Measurements from ENCODE around the gene SPOCK3. TPM values are rescaled to one million over a fixed set of nuclear protein-coding genes. Genes with fewer than 3 reads are reported as not detected.

Gene SPOCK3
- total RNA-seq, 2 experiments from 2014 or later = not detected

- no peak for TF ChIP-seq CTCF (IDR thresholded peaks at IDR 0.05)
- Mint-ChIP-seq H3K9me3 (no peaks in the 10 kb centered on the region), H3K27me3 (no peaks in the 10 kb centered on the region), H3K4me1 (ENCODE audit: low read depth) (no peaks in the 10 kb centered on the region), H3K27ac (no peak overlapping the region), H3K36me3 (ENCODE audit: low read depth) (no peaks in the 10 kb centered on the region), H3K4me3 (no peak overlapping the region)
- Histone ChIP-seq H3K36me3 (ENCODE audit: insufficient read depth, low read length) (no peaks in the 10 kb centered on the region), H3K4me1 (ENCODE audit: insufficient read depth, low read length) (no peaks in the 10 kb centered on the region), H3K27me3 (ENCODE audit: control insufficient read depth in 1 of 2, insufficient read depth in 2 of 2, low read length in 2 of 2) (no peaks in the 10 kb centered on the region), H3K4me3 (ENCODE audit: low read length) (no peak overlapping the region), H3K27ac (ENCODE audit: low read depth in 1 of 2, low read length in 2 of 2) (no peak overlapping the region), H3K9me3 (ENCODE audit: control insufficient read depth in 1 of 2, insufficient read depth in 1 of 2, low read length in 2 of 2) (no peaks in the 10 kb centered on the region)
- intact Hi-C loops (cut with DNase I, micrococcal nuclease) = no loop called here
- ChIA-PET CTCF (no interaction called here), POLR2A (no interaction called here)
- ATAC-seq (ENCODE audit: poor library complexity) = no peak
- no peak for DNase-seq
Measured at GRCh38 chr4:167014944-167015343, 219.3 kb downstream of the SPOCK3 start.

GRCh38 chr4:167003326-167003725 is 231.0 kb downstream of the SPOCK3 start:
- ChIA-PET CTCF (no interaction called here), POLR2A (no interaction called here)
- ATAC-seq (ENCODE audit: poor library complexity) (no peak), DNase-seq (no peak)
- no peaks in the 10 kb centered on the region for H3K27me3 ChIP-seq (ENCODE audit: control insufficient read depth in 1 of 2, insufficient read depth in 2 of 2, low read length in 2 of 2)
- H3K9me3 Mint-ChIP-seq = no peaks in the 10 kb centered on the region
- no peaks in the 10 kb centered on the region for H3K36me3 Mint-ChIP-seq (ENCODE audit: low read depth)
- no peak overlapping the region for H3K27ac Mint-ChIP-seq
- no peak for TF ChIP-seq CTCF (IDR thresholded peaks at IDR 0.05)
- H3K36me3 ChIP-seq (ENCODE audit: insufficient read depth, low read length) = no peaks in the 10 kb centered on the region
- no peak overlapping the region for H3K4me3 Mint-ChIP-seq
- H3K4me1 Mint-ChIP-seq (ENCODE audit: low read depth) = no peaks in the 10 kb centered on the region
- H3K27ac ChIP-seq (ENCODE audit: low read depth in 1 of 2, low read length in 2 of 2) = no peak overlapping the region
- H3K4me3 ChIP-seq (ENCODE audit: low read length) = no peak overlapping the region
- no peaks in the 10 kb centered on the region for H3K4me1 ChIP-seq (ENCODE audit: insufficient read depth, low read length)
- intact Hi-C loops (cut with DNase I, micrococcal nuclease) = no loop called here
- H3K9me3 ChIP-seq (ENCODE audit: control insufficient read depth in 1 of 2, insufficient read depth in 1 of 2, low read length in 2 of 2) = no peaks in the 10 kb centered on the region
- no peaks in the 10 kb centered on the region for H3K27me3 Mint-ChIP-seq

- POLR2A ChIA-PET = no interaction called here
- no peak for ATAC-seq (ENCODE audit: poor library complexity)
Measured at GRCh38 chr4:167000141-167000852, 234.0 kb downstream of the SPOCK3 start.

More at GRCh38 chr4:167000141-167000852, 234.0 kb downstream of the SPOCK3 start:
- H3K4me1 Mint-ChIP-seq (ENCODE audit: low read depth) = no peaks in the 10 kb centered on the region
- no peaks in the 10 kb centered on the region for H3K27me3 ChIP-seq (ENCODE audit: control insufficient read depth in 1 of 2, insufficient read depth in 2 of 2, low read length in 2 of 2)
- no peak overlapping the region for H3K27ac Mint-ChIP-seq
- DNase-seq = no peak
- no peaks in the 10 kb centered on the region for H3K9me3 ChIP-seq (ENCODE audit: control insufficient read depth in 1 of 2, insufficient read depth in 1 of 2, low read length in 2 of 2)
- no peak overlapping the region for H3K4me3 Mint-ChIP-seq
- H3K9me3 Mint-ChIP-seq = no peaks in the 10 kb centered on the region
- H3K27me3 Mint-ChIP-seq = no peaks in the 10 kb centered on the region
- CTCF ChIA-PET = no interaction called here
- intact Hi-C loops (cut with DNase I, micrococcal nuclease) = no loop called here
- H3K27ac ChIP-seq (ENCODE audit: low read depth in 1 of 2, low read length in 2 of 2) = no peak overlapping the region
- no peak overlapping the region for H3K4me3 ChIP-seq (ENCODE audit: low read length)
- H3K36me3 Mint-ChIP-seq (ENCODE audit: low read depth) = no peaks in the 10 kb centered on the region
- no peak for TF ChIP-seq CTCF (IDR thresholded peaks at IDR 0.05)
- H3K4me1 ChIP-seq (ENCODE audit: insufficient read depth, low read length) = no peaks in the 10 kb centered on the region
- H3K36me3 ChIP-seq (ENCODE audit: insufficient read depth, low read length) = no peaks in the 10 kb centered on the region

Measured in CD4-positive, alpha-beta T cell (primary cell).